DND-41 (cell line): ENCODE measurements around the gene PEX14.

Experiments
- ATAC-seq: fragments of 200-7000 bp; cut with Tn5 transposase; 3 replicates; pipeline ENCODE4 v1.9.1; 2021; ENCODE audit warnings: low read depth; ENCODE audit not compliant: insufficient read depth
- DNase-seq: peaks from one replicate; pipeline ENCODE4 v3.0.0-alpha.2; 2020
- H2AFZ ChIP-seq: 2 replicates; pipeline ENCODE4 v1.6.0; 2012; ENCODE audit warnings: low read depth, low read length
- H3K27ac ChIP-seq: 2 replicates; pipeline ENCODE4 v1.5.1; 2012; ENCODE audit warnings: low read length, inconsistent platforms
- H3K27me3 ChIP-seq: fragments of 200-600 bp; sonication (generic); 2 replicates; pipeline ENCODE4 v1.6.0; 2012; ENCODE audit warnings: low read length, mild to moderate bottlenecking, inconsistent platforms; ENCODE audit not compliant: insufficient read depth, poor library complexity
- H3K36me3 ChIP-seq: 2 replicates; pipeline ENCODE4 v1.5.1; 2012; ENCODE audit warnings: low read length, inconsistent platforms; ENCODE audit not compliant: insufficient read depth
- H3K4me1 ChIP-seq: 2 replicates; pipeline ENCODE4 v1.5.1; 2012; ENCODE audit warnings: mild to moderate bottlenecking, low read length; ENCODE audit not compliant: insufficient read depth
- H3K4me2 ChIP-seq: 2 replicates; pipeline ENCODE4 v1.6.0; 2012; ENCODE audit warnings: mild to moderate bottlenecking, moderate library complexity, low read length, inconsistent platforms; ENCODE audit not compliant: insufficient read depth
- H3K4me3 ChIP-seq, 2 experiments: fragments of 200-600 bp in 1 of 2; shearing (Covaris generic) in 1 of 2; 2 replicates each; pipeline ENCODE4 v1.5.1; 2012 to 2016; ENCODE audit warnings: inconsistent platforms in 2 of 2, low read length in 2 of 2, mild to moderate bottlenecking in 2 of 2, low read depth in 1 of 2, moderate library complexity in 1 of 2
- H3K79me2 ChIP-seq: 2 replicates; pipeline ENCODE4 v1.6.0; 2012; ENCODE audit warnings: low read length, inconsistent platforms; ENCODE audit not compliant: insufficient read depth
- H3K9ac ChIP-seq: 2 replicates; pipeline ENCODE4 v1.6.0; 2012; ENCODE audit warnings: low read depth, mild to moderate bottlenecking, inconsistent platforms, low read length, moderate library complexity
- H3K9me3 ChIP-seq: 2 replicates; pipeline ENCODE4 v1.5.1; 2012; ENCODE audit warnings: low read length, moderate library complexity, mild to moderate bottlenecking, inconsistent platforms; ENCODE audit not compliant: insufficient read depth, severe bottlenecking
- H4K20me1 ChIP-seq: 2 replicates; pipeline ENCODE4 v1.6.0; 2012; ENCODE audit warnings: low read length; ENCODE audit not compliant: insufficient read depth
- CTCF ChIP-seq: IDR thresholded peaks from 2 replicates; pipeline ENCODE4 v1.5.1; 2012; ENCODE audit warnings: borderline replicate concordance, low read length, moderate library complexity, mild to moderate bottlenecking; ENCODE audit not compliant: poor library complexity, severe bottlenecking; ENCODE audit errors: extremely low read depth
- EZH2 ChIP-seq: IDR thresholded peaks from 3 replicates; pipeline ENCODE4 v1.6.1; 2012; ENCODE audit warnings: borderline replicate concordance, low read depth, mild to moderate bottlenecking, moderate library complexity, low read length, inconsistent platforms; ENCODE audit not compliant: severe bottlenecking

PEX14 gene

GRCh38 chr1:10626131-10626731 is 151.5 kb downstream of the PEX14 start:
- Histone ChIP-seq H3K27me3 (no peaks in the 10 kb centered on the region), H3K9ac (no peak overlapping the region), H2AFZ (no peak overlapping the region), H3K4me3 (no peak overlapping the region), H3K36me3 (peaks cover 22% of the 10 kb centered on the region), H3K79me2 (no peaks in the 10 kb centered on the region), H4K20me1 (no peaks in the 10 kb centered on the region; the same call in 1 of the 2 replicates), H3K27ac (no peak overlapping the region), H3K9me3 (no peaks in the 10 kb centered on the region), H3K4me2 (no peak overlapping the region), H3K4me1 (no peaks in the 10 kb centered on the region)
- DNase-seq (no peak), ATAC-seq (no peak)
- TF ChIP-seq CTCF: no peak
- no peak for TF ChIP-seq EZH2

GRCh38 chr1:10626791-10627410 is 152.2 kb downstream of the PEX14 start:
- no peaks in the 10 kb centered on the region for H3K9me3 ChIP-seq
- H3K27me3 ChIP-seq: no peaks in the 10 kb centered on the region
- H4K20me1 ChIP-seq: no peaks in the 10 kb centered on the region; the same call in 1 of the 2 replicates
- ATAC-seq (no peak), DNase-seq (no peak)
- H3K9ac ChIP-seq: no peak overlapping the region
- H3K79me2 ChIP-seq: no peaks in the 10 kb centered on the region
- no peak overlapping the region for H3K27ac ChIP-seq
- no peak overlapping the region for H2AFZ ChIP-seq
- no peak overlapping the region for H3K4me2 ChIP-seq
- H3K4me3 ChIP-seq: no peak overlapping the region
- TF ChIP-seq EZH2 (no peak), CTCF (no peak)
- no peaks in the 10 kb centered on the region for H3K4me1 ChIP-seq
- H3K36me3 ChIP-seq: peaks cover 26% of the 10 kb centered on the region

GRCh38 chr1:10628685-10629084 is 153.9 kb downstream of the PEX14 start:
- no peaks in the 10 kb centered on the region for H3K4me1 ChIP-seq
- ATAC-seq (no peak), DNase-seq (no peak)
- no peak for TF ChIP-seq EZH2
- no peak for TF ChIP-seq CTCF
- no peak overlapping the region for H3K27ac ChIP-seq
- no peaks in the 10 kb centered on the region for H3K27me3 ChIP-seq
- no peak overlapping the region for H3K4me2 ChIP-seq
- H3K4me3 ChIP-seq: no peak overlapping the region
- peaks cover 24% of the 10 kb centered on the region for H3K36me3 ChIP-seq
- no peaks in the 10 kb centered on the region for H3K79me2 ChIP-seq
- no peaks in the 10 kb centered on the region for H3K9me3 ChIP-seq
- no peak overlapping the region for H3K9ac ChIP-seq
- H2AFZ ChIP-seq: no peak overlapping the region
- no peaks in the 10 kb centered on the region; the same call in 1 of the 2 replicates for H4K20me1 ChIP-seq
